A549 (cell line): ENCODE measurements around the gene CTNNA1.

Experiments used
- CEBPB ChIP-seq, 2 experiments: fragments of >200 bp in 1 of 2; sonication (Bioruptor Twin) in 1 of 2; formaldehyde crosslinking in 1 of 2; IDR thresholded peaks; 2 replicates each; pipeline ENCODE4 v1.6.1; 2012 to 2016
- CHD4 ChIP-seq: fragments of 200-600 bp; sonication (generic); IDR thresholded peaks from 2 replicates; pipeline ENCODE4 v1.6.1; 2016; ENCODE audit warnings: antibody characterized with exemption, mild to moderate bottlenecking, borderline replicate concordance
- EP300 ChIP-seq, 2 experiments: fragments of >200 bp; sonication (Bioruptor Twin); formaldehyde crosslinking; IDR thresholded peaks; 2 replicates in 1 of 2; 3 replicates in 1 of 2; pipeline ENCODE4 v1.6.1; 2016 to 2017
- GATA3 ChIP-seq: IDR thresholded peaks from 2 replicates; pipeline ENCODE4 v1.6.1; 2012; ENCODE audit warnings: borderline replicate concordance
- HOXA7 ChIP-seq: fragments of 250-450 bp; sonication (Bioruptor Pico); IDR thresholded peaks from 2 replicates; pipeline ENCODE4 v1.5.0; 2020; ENCODE audit warnings: mild to moderate bottlenecking, moderate library complexity
- PHF8 ChIP-seq: fragments of 200-600 bp; sonication (generic); IDR thresholded peaks from 2 replicates; pipeline ENCODE4 v1.6.1; 2016; ENCODE audit warnings: low read depth, mild to moderate bottlenecking, antibody characterized with exemption, moderate library complexity, borderline replicate concordance
- POLR2A ChIP-seq: IDR thresholded peaks from 2 replicates; pipeline ENCODE4 v1.6.1; 2012; ENCODE audit warnings: mild to moderate bottlenecking, low read length
- RAD21 ChIP-seq, 2 experiments: fragments of >200 bp in 1 of 2; sonication (Bioruptor Twin) in 1 of 2; formaldehyde crosslinking in 1 of 2; IDR thresholded peaks in 1 of 2; conservative IDR thresholded peaks in 1 of 2; 2 replicates in 1 of 2; 3 replicates in 1 of 2; pipeline ENCODE4 v1.6.1; 2012 to 2018; ENCODE audit warnings: inconsistent platforms in 1 of 2
- REST ChIP-seq: fragments of 200-600 bp; sonication (generic); IDR thresholded peaks from 2 replicates; pipeline ENCODE4 v1.6.1; 2016; ENCODE audit warnings: antibody characterized with exemption, mild to moderate bottlenecking, moderate library complexity
- TF ChIP-seq, protein P1 (sequence below): fragments of >200 bp; sonication (Bioruptor Twin); formaldehyde crosslinking; IDR thresholded peaks from 3 replicates; pipeline ENCODE4 v1.5.1; 2016

GRCh38 chr5:138890644-138891043, 137.4 kb downstream of the CTNNA1 start:
- TF ChIP-seq HOXA7 (CRISPR knock-in tag): no peak
- TF ChIP-seq REST: no peak
- no peak for TF ChIP-seq CEBPB (IDR thresholded peaks at IDR 0.05)
- TF ChIP-seq EP300 (IDR thresholded peaks at IDR 0.05): no peak
- TF ChIP-seq GATA3: no peak
- TF ChIP-seq CHD4: no peak
- TF ChIP-seq, protein P1, sequence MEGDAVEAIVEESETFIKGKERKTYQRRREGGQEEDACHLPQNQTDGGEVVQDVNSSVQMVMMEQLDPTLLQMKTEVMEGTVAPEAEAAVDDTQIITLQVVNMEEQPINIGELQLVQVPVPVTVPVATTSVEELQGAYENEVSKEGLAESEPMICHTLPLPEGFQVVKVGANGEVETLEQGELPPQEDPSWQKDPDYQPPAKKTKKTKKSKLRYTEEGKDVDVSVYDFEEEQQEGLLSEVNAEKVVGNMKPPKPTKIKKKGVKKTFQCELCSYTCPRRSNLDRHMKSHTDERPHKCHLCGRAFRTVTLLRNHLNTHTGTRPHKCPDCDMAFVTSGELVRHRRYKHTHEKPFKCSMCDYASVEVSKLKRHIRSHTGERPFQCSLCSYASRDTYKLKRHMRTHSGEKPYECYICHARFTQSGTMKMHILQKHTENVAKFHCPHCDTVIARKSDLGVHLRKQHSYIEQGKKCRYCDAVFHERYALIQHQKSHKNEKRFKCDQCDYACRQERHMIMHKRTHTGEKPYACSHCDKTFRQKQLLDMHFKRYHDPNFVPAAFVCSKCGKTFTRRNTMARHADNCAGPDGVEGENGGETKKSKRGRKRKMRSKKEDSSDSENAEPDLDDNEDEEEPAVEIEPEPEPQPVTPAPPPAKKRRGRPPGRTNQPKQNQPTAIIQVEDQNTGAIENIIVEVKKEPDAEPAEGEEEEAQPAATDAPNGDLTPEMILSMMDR: no peak
- TF ChIP-seq POLR2A: no peak
- TF ChIP-seq RAD21 (conservative IDR thresholded peaks at IDR 0.05 in 1 of 2, IDR thresholded peaks at IDR 0.05 in 1 of 2): no peak
- TF ChIP-seq PHF8: no peak
